Adipose tissue (tissue), 3 donors: Measurements from ENCODE around the gene HLA-DRB1. TPM values are rescaled to one million over a fixed set of nuclear protein-coding genes. Genes with fewer than 3 reads are reported as not detected.
"Not testable (repeated sequence)": the region's sequence is repeated elsewhere in the genome, so short reads cannot be mapped to it uniquely, and the experiment has no call there.

Experiments used
- H3K27ac ChIP-seq: one replicate; pipeline ENCODE4 v1.5.1; 2013; ENCODE audit warnings: low read depth, low read length
- WGBS, 3 donors: extraction: QIAGEN DNeasy Blood & Tissue Kit; methylation state at CpG; one replicate each; pipeline ENCODE4 v1.1.7; 2013; 5-methylcytosine and 5-hydroxymethylcytosine counted together
- polyA plus RNA-seq, 3 donors: library from polyadenylated mRNA; stranded (reverse); fragments of 200-250 nt; gene quantifications; one replicate each; pipeline ENCODE4 v1.2.3, GENCODE V29; 2013
- donor health status: healthy with polysubstance abuse.
- donor health status: Bipolar disorder and iron deficiency.
- donor health status: healthy.

HLA-DRB1 gene
- polyA plus RNA-seq, 3 donors = 26.0 to 93.5 (median 30.5) TPM

GRCh38 chr6:32576250-32576649 is 13.4 kb downstream of the HLA-DRB1 start:
- WGBS, 3 donors = 72 to 86% (median 80%) methylated on average over 1 of the region's 1 CpG
- H3K27ac ChIP-seq = no peak overlapping the region

DNA sequence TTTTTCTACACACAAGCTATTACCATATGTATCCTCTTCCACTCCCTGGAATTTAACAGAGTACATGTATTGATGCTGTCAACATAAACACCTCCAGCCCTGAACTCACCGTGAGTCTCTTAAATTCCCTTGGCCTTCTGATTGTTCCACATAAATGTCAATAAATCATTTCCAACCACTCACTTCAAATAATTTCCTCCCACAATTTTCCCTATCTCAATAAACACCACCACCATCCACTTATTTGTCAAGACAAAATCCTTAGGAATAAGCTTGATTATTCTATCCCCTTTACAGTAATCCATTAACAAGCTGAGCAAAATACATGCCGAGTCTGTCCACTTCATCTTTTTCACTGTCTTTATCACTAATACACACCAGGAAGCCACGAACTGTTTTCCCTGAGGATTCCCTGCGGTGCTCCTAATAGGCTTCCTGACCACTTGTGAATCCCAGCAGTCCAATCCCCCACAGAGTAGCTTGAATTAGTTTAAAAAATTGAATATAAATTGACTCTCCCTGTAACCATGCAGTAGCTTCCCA is 19.2 kb downstream of the HLA-DRB1 start:
- 14 to 32% (median 27%) methylated on average over 2 to 4 of the region's 4 CpGs for WGBS, 3 donors
- no peak overlapping the region for H3K27ac ChIP-seq

- WGBS, 3 donors = 0 to 40% (median 0%) methylated on average over 4 to 6 of the region's 6 CpGs
- no peak overlapping the region for H3K27ac ChIP-seq
Measured at GRCh38 chr6:32568561-32568960, 21.1 kb downstream of the HLA-DRB1 start.

DNA sequence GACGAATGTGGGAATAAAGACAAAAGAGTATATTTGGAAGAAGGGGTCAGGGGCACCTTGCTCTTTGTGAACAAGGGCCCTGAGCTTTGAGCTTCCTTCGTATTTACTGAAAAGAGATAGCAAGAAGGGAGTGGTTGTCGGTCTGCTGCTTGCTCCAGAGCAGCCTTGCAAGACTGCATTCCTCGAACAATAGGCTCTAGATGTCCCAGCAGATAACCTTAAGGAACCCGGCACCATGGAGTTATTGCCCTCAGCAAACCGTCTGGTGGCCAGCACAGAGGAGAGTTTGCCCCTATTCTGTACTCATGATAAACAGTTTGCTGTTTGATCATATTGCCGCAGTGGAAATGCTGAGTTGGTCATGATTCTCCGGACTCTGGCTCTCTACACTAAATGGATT is 22.7 kb downstream of the HLA-DRB1 start:
- WGBS, 3 donors = 42 to 52% (median 48%) methylated on average over 2 to 8 of the region's 8 CpGs
- H3K27ac ChIP-seq = no peak overlapping the region

- H3K27ac ChIP-seq = no peak overlapping the region
- 92% methylated on average over 1 of the region's 1 CpG; no CpG with 5 or more reads in 2 of the 3 donors for WGBS, 3 donors
Measured at GRCh38 chr6:32565511-32565910, 24.1 kb downstream of the HLA-DRB1 start.

GRCh38 chr6:32562940-32563339 is 26.7 kb downstream of the HLA-DRB1 start:
- no peak overlapping the region for H3K27ac ChIP-seq
- WGBS, 3 donors = 52% methylated on average over 2 of the region's 2 CpGs; no CpG with 5 or more reads in 2 of the 3 donors

GRCh38 chr6:32559747-32560146 is 29.9 kb downstream of the HLA-DRB1 start:
- 79% methylated on average over 7 of the region's 7 CpGs; no CpG with 5 or more reads in 2 of the 3 donors for WGBS, 3 donors
- no peak overlapping the region for H3K27ac ChIP-seq

- no peak overlapping the region for H3K27ac ChIP-seq
- 19 to 35% (median 31%) methylated on average over 9 to 11 of the region's 13 CpGs for WGBS, 3 donors
Measured at GRCh38 chr6:32558426-32559057, 31.1 kb downstream of the HLA-DRB1 start.

- H3K27ac ChIP-seq = no peak overlapping the region
- WGBS, 3 donors = 49 to 65% (median 55%) methylated on average over 7 to 8 of the region's 9 CpGs
Measured at GRCh38 chr6:32554116-32554965, 35.3 kb downstream of the HLA-DRB1 start.

- H3K27ac ChIP-seq = no peak overlapping the region
- 12 to 44% (median 36%) methylated on average over 4 to 5 of the region's 5 CpGs for WGBS, 3 donors
Measured at GRCh38 chr6:32553037-32553742, 36.5 kb downstream of the HLA-DRB1 start.

DNA sequence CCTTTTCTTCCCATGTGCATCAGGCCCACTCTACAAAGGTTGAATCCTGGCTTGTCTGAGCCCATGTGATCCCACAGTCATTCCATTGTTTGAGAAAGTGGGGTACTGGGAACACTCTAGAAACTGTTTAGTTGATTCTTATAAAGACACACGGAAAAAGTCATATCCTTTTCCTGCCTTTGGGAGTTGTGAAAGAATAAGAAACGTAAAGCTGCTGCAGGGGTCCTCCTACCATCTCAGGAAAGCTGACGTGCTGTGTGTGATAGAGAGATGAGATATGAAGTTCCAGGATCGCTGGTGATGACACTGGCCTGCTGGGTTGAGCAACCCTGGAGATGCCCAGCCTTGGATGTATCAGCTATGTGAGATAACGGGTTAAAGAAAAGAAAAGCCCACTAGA is 38.2 kb downstream of the HLA-DRB1 start:
- 16 to 40% (median 16%) methylated on average over 4 to 5 of the region's 5 CpGs for WGBS, 3 donors

DNA sequence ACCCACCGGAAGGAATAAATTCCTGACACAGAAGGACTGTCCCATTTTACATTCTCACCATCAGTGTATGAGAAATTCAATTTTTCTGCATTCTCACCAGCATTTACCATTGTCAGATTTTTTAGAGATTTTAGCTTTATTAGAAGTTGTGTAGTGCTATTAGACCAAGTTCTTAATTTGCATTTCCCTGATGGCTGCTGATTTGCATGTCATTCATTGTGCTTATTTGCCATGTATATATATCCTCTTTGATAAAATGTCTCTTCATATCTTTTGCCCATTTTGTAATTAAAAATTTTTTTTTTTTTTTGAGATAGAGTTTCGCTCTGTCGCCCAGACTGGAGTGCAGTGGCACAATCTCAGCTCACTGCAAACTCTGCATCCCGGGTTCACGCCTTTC is 49.8 kb downstream of the HLA-DRB1 start:
- WGBS, 3 donors = 21 to 86% (median 70%) methylated on average over 1 to 5 of the region's 5 CpGs
- H3K27ac ChIP-seq = no peak overlapping the region

More for the DNA sequence above, 38.2 kb downstream of the HLA-DRB1 start:
- no peak overlapping the region for H3K27ac ChIP-seq

DNA sequence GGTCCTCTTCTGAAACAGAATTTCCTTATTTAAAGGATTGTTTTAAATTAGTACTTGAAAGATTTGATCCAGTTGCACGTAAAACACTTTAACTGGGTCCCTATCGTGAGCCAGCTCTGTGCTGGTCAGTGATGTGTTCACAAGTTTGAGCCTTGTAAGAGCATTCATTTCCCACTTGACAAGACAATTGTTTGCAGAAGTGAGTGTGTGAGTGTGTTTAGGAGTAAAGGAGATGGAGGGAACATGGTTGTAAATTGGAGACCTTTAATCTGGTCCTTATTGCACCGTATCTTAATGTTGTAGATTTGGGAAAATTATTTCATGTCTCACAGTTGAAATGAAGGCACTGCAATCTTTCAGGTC is 59.2 kb downstream of the HLA-DRB1 start:
- 0% methylated on average over 1 to 3 of the region's 3 CpGs for WGBS, 3 donors
- not testable (repeated sequence) for H3K27ac ChIP-seq

DNA sequence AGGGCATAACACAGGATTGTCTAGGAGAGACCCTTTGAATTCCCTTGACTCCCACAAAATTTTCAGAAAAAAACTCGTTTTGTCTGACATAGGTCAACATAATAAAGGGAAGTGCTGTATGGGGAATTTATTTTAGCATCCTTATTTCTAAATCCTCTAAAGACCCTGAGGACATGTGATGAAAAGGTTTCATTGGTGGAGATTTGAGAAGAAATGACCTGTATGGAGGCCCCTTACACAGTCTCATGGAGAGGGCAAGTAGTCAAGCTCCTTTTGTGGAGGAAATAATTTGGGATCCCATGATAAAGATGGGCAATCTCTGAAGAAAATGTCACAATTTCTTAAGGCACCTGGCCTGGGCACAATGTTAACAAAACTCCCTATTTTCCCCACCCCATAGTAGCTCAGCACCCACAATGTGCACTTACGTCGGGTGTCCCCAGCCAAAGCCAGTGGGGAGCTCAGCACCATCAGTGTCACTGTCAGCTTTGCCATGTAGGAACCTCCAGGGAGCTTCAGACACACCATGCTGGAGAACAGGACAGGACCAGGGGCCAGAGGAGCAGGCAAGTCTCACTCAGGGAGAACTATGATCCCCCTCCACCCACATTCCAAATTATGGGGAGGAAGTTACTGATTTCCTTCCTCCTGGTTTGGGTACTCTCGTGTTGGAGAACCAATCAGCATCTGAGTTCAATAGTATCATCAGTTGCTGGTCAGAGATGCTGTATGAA is 59.8 kb downstream of the HLA-DRB1 start, which contains the start of gene HLA-DRB5:
Gene HLA-DRB5 (minus strand): TSS at position 591 of the 734 bp plus-strand sequence. CDS start 63 bp downstream, at position 528.
- WGBS, 3 donors = 23 to 29% (median 23%) methylated on average over 3 of the region's 4 CpGs
- H3K27ac ChIP-seq = no peak within 1 kb of the TSS
